MM.1S (cell line): ENCODE data around the gene IL1RAP.

ENCODE experiments used
- EZH2 ChIP-seq: fragments of 300-600 bp; sonication (generic); optimal IDR thresholded peaks from 2 replicates; pipeline ENCODE3; 2017; ENCODE audit warnings: low read depth, mild to moderate bottlenecking, antibody characterized with exemption, low read length, mixed read lengths
- EZH2phosphoT487 ChIP-seq: fragments of 300-600 bp; sonication (generic); IDR thresholded peaks from 2 replicates; pipeline ENCODE4 v1.6.1; 2018; ENCODE audit warnings: antibody characterized with exemption, low read length
- TF ChIP-seq, protein P1 (sequence below): fragments of 300-600 bp; sonication (generic); IDR thresholded peaks from 2 replicates; pipeline ENCODE4 v1.5.1; 2016; ENCODE audit warnings: antibody characterized with exemption, low read length, mixed read lengths

DNA sequence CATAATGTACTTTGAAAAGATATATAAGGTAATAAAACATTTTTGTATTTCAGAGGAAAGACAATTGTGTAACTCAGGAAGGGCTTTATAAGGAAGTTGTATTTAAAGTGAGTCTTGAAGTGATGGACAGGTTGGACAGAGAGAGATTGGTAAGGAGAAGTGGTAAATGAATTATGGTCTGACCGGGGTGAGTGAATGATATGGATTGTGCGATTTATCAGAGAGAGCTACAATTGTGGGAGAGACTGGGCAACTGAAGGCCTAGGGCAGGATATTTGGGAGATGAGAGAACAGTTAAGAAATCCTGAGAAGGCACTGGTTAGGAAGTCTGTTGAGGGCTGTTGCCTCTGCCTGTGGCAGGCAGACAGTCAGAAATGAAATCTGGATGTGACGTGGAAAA lies 14.8 kb downstream of the IL1RAP start:
- TF ChIP-seq, protein P1, sequence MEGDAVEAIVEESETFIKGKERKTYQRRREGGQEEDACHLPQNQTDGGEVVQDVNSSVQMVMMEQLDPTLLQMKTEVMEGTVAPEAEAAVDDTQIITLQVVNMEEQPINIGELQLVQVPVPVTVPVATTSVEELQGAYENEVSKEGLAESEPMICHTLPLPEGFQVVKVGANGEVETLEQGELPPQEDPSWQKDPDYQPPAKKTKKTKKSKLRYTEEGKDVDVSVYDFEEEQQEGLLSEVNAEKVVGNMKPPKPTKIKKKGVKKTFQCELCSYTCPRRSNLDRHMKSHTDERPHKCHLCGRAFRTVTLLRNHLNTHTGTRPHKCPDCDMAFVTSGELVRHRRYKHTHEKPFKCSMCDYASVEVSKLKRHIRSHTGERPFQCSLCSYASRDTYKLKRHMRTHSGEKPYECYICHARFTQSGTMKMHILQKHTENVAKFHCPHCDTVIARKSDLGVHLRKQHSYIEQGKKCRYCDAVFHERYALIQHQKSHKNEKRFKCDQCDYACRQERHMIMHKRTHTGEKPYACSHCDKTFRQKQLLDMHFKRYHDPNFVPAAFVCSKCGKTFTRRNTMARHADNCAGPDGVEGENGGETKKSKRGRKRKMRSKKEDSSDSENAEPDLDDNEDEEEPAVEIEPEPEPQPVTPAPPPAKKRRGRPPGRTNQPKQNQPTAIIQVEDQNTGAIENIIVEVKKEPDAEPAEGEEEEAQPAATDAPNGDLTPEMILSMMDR: no peak
- TF ChIP-seq EZH2 (no peak), EZH2phosphoT487 (no peak)
